HEK293 (cell line): Measurements from ENCODE around the gene PPRC1.

Experiments
- ZBTB7A ChIP-seq: fragments of 450-650 bp; formaldehyde crosslinking; IDR thresholded peaks from 2 replicates; pipeline ENCODE4 v1.5.1; 2016; ENCODE audit warnings: low read depth, missing biosample characterization, missing genetic modification characterization
- ZNF121 ChIP-seq: fragments of 450-650 bp; formaldehyde crosslinking; IDR thresholded peaks from 2 replicates; pipeline ENCODE4 v1.5.1; 2016; ENCODE audit warnings: missing biosample characterization, missing genetic modification characterization
- ZNF596 ChIP-seq: fragments of 450-650 bp; IDR thresholded peaks from 2 replicates; pipeline ENCODE4 v1.5.0; 2018; ENCODE audit warnings: missing biosample characterization, mild to moderate bottlenecking, missing genetic modification characterization, moderate library complexity
- ZNF664 ChIP-seq: fragments of 450-650 bp; formaldehyde crosslinking; IDR thresholded peaks from 2 replicates; pipeline ENCODE4 v1.5.1; 2016; ENCODE audit warnings: missing biosample characterization, missing genetic modification characterization
- TF ChIP-seq, protein P1 (sequence below): fragments of 450-650 bp; formaldehyde crosslinking; IDR thresholded peaks from 2 replicates; pipeline ENCODE4 v1.5.1; 2016; ENCODE audit warnings: missing biosample characterization, missing genetic modification characterization
- TF ChIP-seq, protein P2 (sequence below): fragments of 450-650 bp; formaldehyde crosslinking; IDR thresholded peaks from 2 replicates; pipeline ENCODE4 v1.5.1; 2016; ENCODE audit warnings: missing biosample characterization, missing genetic modification characterization
- TF ChIP-seq, protein P3 (sequence below): fragments of 450-650 bp; formaldehyde crosslinking; IDR thresholded peaks from 2 replicates; pipeline ENCODE4; 2016; ENCODE audit warnings: missing biosample characterization, missing genetic modification characterization
- TF ChIP-seq, protein P4 (sequence below): fragments of 450-650 bp; formaldehyde crosslinking; IDR thresholded peaks from 2 replicates; pipeline ENCODE4 v1.5.1; 2016; ENCODE audit warnings: missing biosample characterization, missing genetic modification characterization

DNA sequence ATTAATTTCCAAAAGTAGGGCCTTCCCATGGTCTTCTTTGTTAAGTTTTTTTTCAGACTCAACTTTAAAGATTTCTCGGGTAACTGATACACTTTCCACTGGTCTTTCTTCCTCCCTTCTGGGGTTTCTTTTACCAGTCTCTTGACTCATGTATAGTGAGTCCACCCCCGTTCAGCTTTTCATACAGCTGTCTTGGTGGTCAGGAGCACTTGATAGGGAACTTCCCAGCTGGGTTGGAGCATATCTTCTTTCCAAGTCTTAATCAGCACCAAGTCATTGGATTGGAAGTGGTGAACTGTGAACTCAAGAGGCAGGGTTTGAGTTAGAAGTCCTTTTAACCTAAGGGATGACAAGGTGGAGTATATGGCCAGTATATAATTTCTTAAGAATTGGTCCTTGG is 64.1 kb downstream of the PPRC1 start:
- TF ChIP-seq, protein P1, sequence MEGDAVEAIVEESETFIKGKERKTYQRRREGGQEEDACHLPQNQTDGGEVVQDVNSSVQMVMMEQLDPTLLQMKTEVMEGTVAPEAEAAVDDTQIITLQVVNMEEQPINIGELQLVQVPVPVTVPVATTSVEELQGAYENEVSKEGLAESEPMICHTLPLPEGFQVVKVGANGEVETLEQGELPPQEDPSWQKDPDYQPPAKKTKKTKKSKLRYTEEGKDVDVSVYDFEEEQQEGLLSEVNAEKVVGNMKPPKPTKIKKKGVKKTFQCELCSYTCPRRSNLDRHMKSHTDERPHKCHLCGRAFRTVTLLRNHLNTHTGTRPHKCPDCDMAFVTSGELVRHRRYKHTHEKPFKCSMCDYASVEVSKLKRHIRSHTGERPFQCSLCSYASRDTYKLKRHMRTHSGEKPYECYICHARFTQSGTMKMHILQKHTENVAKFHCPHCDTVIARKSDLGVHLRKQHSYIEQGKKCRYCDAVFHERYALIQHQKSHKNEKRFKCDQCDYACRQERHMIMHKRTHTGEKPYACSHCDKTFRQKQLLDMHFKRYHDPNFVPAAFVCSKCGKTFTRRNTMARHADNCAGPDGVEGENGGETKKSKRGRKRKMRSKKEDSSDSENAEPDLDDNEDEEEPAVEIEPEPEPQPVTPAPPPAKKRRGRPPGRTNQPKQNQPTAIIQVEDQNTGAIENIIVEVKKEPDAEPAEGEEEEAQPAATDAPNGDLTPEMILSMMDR (tag by site-specific recombination) = no peak
- TF ChIP-seq, protein P2, sequence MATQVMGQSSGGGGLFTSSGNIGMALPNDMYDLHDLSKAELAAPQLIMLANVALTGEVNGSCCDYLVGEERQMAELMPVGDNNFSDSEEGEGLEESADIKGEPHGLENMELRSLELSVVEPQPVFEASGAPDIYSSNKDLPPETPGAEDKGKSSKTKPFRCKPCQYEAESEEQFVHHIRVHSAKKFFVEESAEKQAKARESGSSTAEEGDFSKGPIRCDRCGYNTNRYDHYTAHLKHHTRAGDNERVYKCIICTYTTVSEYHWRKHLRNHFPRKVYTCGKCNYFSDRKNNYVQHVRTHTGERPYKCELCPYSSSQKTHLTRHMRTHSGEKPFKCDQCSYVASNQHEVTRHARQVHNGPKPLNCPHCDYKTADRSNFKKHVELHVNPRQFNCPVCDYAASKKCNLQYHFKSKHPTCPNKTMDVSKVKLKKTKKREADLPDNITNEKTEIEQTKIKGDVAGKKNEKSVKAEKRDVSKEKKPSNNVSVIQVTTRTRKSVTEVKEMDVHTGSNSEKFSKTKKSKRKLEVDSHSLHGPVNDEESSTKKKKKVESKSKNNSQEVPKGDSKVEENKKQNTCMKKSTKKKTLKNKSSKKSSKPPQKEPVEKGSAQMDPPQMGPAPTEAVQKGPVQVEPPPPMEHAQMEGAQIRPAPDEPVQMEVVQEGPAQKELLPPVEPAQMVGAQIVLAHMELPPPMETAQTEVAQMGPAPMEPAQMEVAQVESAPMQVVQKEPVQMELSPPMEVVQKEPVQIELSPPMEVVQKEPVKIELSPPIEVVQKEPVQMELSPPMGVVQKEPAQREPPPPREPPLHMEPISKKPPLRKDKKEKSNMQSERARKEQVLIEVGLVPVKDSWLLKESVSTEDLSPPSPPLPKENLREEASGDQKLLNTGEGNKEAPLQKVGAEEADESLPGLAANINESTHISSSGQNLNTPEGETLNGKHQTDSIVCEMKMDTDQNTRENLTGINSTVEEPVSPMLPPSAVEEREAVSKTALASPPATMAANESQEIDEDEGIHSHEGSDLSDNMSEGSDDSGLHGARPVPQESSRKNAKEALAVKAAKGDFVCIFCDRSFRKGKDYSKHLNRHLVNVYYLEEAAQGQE (tag by site-specific recombination) = no peak
- TF ChIP-seq ZBTB7A (tag by site-specific recombination) (no peak), ZNF664 (no peak), ZNF121 (no peak), ZNF596 (tag by site-specific recombination) (no peak)
- TF ChIP-seq, protein P3, sequence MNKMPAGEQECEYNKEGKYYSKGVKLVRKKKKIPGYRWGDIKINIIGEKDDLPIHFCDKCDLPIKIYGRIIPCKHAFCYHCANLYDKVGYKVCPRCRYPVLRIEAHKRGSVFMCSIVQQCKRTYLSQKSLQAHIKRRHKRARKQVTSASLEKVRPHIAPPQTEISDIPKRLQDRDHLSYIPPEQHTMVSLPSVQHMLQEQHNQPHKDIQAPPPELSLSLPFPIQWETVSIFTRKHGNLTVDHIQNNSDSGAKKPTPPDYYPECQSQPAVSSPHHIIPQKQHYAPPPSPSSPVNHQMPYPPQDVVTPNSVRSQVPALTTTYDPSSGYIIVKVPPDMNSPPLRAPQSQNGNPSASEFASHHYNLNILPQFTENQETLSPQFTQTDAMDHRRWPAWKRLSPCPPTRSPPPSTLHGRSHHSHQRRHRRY = no peak
- TF ChIP-seq, protein P4, sequence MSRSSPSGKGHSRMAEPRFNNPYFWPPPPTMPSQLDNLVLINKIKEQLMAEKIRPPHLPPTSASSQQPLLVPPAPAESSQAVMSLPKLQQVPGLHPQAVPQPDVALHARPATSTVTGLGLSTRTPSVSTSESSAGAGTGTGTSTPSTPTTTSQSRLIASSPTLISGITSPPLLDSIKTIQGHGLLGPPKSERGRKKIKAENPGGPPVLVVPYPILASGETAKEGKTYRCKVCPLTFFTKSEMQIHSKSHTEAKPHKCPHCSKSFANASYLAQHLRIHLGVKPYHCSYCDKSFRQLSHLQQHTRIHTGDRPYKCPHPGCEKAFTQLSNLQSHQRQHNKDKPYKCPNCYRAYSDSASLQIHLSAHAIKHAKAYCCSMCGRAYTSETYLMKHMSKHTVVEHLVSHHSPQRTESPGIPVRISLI (tag by site-specific recombination) = no peak
